LNCaP clone FGC (cell line): ENCODE results near the gene CST6.

ENCODE experiments used
- DNase-seq: peaks from one replicate; pipeline ENCODE4 v3.0.0-alpha.2; 2011; ENCODE audit warnings: low read depth
- H3K4me3 ChIP-seq: 2 replicates; pipeline ENCODE4 v1.5.1; 2011; ENCODE audit warnings: mild to moderate bottlenecking, low read depth, low read length, control low read depth
- TF ChIP-seq, protein P1 (sequence below): IDR thresholded peaks from 2 replicates; pipeline ENCODE4 v1.5.1; 2012; ENCODE audit warnings: mild to moderate bottlenecking; ENCODE audit not compliant: control insufficient read depth, insufficient read depth; ENCODE audit errors: extremely low read depth

The CST6 gene

DNA sequence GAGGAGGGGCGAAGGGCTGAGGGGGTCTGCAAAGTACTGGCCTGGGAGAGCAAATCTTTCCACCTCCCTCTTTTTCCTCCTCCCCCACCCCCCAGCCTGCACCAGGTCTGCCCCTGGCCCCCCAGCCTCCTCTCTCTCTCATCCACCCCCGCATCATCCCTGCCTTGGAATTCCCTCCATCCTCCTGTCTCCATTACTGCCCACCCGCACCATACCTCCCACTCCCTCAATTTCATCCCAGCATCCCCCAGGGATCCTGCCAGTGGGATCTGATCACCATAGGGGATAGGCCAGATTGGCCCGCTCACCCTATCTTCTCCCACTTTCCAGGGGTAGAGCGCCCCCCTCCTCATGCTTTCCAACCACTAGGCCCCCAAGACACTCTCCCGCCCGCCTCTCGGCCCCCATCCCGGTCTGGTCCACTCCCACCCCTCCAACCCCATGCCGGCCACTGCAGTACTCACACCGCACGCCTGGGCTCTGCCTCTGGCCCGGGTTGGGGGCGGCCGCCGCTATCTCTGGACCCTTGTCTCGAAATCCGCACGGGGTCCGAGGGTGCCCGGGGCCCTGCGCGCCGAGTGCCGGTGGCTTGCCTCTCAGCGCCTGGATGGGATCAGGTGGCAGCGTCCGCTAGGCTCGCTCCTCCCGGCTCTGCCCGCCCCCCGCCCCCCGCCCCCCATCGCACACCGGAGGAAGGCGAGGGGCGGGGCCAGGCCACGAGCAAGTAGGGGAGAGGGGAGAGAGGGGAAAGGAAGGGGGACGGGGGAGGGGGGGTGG lies 36.9 kb downstream of the CST6 start, which contains the start of gene GAL3ST3:
Gene GAL3ST3 (minus strand): TSS at position 615 of the 777 bp plus-strand sequence. CDS start 3,746 bp downstream, outside the sequence.
- H3K4me3 ChIP-seq: no peak within 1 kb of the TSS
- TF ChIP-seq, protein P1, sequence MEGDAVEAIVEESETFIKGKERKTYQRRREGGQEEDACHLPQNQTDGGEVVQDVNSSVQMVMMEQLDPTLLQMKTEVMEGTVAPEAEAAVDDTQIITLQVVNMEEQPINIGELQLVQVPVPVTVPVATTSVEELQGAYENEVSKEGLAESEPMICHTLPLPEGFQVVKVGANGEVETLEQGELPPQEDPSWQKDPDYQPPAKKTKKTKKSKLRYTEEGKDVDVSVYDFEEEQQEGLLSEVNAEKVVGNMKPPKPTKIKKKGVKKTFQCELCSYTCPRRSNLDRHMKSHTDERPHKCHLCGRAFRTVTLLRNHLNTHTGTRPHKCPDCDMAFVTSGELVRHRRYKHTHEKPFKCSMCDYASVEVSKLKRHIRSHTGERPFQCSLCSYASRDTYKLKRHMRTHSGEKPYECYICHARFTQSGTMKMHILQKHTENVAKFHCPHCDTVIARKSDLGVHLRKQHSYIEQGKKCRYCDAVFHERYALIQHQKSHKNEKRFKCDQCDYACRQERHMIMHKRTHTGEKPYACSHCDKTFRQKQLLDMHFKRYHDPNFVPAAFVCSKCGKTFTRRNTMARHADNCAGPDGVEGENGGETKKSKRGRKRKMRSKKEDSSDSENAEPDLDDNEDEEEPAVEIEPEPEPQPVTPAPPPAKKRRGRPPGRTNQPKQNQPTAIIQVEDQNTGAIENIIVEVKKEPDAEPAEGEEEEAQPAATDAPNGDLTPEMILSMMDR: no peak
- no peak for DNase-seq

DNA sequence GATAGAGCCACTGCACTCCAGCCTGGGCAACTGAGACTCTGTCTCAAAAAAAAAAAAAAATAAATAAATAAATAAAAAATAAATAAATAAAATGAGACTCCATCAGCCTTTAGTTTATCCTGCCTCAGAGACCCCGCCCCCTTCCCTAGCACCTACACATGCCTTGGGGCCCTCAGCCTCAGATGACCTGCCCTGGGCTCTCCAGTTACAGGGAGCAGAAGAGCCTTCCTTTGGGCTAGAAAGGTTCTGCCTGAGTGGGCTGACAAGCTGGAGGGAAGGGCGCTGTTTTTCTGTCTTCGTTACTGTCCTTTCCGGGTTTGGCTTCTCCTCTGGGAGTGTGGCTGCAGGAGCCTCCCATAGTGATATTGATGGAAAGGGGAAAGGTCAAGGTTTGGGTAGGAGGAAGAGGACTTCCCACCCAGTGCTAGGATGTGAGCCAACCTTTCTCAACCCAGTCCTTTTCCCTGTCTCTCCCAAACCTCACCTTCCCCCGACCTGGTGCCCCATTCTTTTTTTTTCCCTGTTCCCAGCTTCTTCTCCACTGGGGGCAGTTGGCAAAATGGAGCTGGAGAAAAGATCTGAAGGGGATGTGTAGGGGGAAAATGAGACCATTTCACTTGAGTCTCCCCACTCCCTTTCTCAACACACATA lies 38.9 kb downstream of the CST6 start:
- DNase-seq: no peak
- TF ChIP-seq, protein P1: no peak
- H3K4me3 ChIP-seq: no peak overlapping the region; the same call in 1 of the 2 replicates

DNA sequence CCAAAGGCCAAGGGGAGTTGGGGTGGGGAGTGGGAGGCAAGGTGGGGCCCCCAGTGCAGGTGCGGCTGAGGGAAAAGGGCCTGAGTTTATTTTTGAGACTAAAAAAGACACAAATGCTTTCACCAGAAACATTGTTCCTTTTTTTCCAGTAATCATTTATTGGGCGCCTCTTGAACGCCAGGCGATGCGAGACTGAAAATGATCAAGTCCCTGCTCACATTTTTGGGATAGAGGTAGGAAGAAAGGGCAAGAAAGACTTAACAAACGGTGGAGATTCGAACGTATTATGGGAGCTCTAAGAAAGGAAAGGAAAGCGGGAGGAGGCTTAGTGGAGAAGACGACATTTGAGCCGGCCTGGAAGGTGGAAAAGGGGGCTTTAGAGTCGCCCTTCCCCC lies 39.6 kb downstream of the CST6 start:
- no peak for DNase-seq
- peak overlapping the region; percentile 99 for H3K4me3 ChIP-seq
- TF ChIP-seq, protein P1: no peak

DNA sequence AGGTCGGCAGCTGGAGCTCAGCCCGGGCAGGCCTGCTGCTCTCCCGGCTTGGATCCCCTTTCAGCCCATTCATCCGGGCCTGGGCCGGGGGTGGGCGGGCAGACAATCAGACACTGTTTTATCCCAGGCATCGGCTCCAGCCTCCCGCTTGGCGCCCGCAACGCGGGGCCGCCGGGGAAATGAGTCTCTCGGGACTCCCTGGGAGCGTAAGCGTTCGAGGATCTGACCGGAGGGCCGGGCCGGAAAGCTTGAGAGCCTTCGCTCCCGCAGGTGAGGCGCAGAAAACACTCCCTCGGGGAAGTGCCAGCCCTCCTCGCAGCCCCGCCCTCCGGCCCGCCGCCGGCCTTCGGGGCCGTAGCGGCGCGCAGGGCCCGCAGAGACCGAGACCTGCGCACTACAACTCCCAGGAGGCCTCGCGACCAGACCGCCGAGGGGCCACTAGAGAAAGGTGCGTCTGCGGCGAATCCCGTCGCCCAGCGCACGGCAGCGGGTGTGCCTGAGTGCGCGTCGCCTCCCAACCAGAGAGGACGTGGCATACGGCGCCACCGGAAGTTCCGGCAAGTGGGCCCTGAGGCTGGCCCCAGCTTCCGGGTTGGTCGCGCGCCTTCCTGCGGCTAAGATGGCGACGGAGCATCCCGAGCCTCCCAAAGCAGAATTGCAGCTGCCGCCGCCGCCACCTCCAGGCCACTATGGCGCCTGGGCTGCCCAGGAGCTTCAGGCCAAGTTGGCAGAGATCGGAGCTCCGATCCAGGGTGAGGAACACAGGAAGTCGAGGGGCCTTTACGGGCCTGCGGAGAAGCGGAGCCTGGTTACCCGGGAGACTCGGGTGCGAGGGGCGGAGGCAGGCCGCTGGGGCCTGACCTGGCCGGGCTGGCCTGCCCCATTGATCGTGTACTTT lies 40.2 kb downstream of the CST6 start, which contains the start of gene SF3B2:
Gene SF3B2 (plus strand): TSS at position 599 of the 898 bp plus-strand sequence. CDS start 21 bp downstream, at position 620.
- TF ChIP-seq, protein P1: no peak
- DNase-seq: peak; percentile 97
- H3K4me3 ChIP-seq: peak within 1 kb of the TSS; percentile 99

DNA sequence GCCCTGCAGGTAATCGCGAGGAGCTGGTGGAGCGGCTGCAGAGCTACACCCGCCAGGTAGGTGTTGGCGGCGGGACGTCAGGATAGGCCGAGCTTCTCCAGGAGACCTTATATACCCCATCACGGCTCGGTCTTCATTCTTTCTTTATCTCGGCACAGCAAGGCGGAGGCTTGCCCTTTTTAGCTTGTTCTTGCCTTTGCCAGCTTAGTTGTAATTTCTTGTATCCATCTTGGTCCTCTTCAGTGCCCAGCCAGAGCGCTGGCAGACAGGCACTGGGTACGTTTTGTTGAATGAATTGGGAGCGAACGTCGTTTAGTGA lies 40.8 kb downstream of the CST6 start:
- H3K4me3 ChIP-seq: peak overlapping the region; percentile 99
- no peak for DNase-seq
- TF ChIP-seq, protein P1: no peak

DNA sequence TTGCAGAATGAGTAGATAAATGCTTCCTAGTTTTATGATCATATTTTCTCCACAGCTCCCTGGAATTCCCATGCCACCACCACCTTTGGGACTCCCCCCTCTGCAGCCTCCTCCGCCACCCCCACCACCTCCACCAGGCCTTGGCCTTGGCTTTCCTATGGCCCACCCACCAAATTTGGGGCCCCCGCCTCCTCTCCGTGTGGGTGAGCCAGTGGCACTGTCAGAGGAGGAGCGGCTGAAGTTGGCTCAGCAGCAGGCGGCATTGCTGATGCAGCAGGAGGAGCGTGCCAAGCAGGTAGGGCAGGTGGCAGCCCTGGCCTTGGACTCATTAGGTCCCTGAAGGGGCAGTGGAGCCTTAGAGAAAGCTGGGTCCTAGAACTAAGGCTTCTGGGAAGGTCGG lies 43.2 kb downstream of the CST6 start:
- TF ChIP-seq, protein P1: no peak
- no peak for DNase-seq
- no peak overlapping the region for H3K4me3 ChIP-seq
